A549 (cell line): Measurements from ENCODE around the gene MGAT5B. TPM values are rescaled to one million over a fixed set of nuclear protein-coding genes. Genes with fewer than 3 reads are reported as not detected.

ENCODE experiments used
- ATAC-seq, 2 experiments: fragments of 200-7000 bp in 1 of 2; fragments of >200 bp in 1 of 2; cut with Nextera tagmentation in 1 of 2; cut with Tn5 transposase in 1 of 2; 3 replicates each; pipeline versions ENCODE4 v1.8.0 to v1.9.1; 2018 to 2020; ENCODE audit warnings: mild to moderate bottlenecking in 1 of 2, moderate library complexity in 1 of 2
- CTCF ChIA-PET: fragments of 300-600 bp; sonication (Branson Sonifier 250); formaldehyde crosslinking; extraction: SDS; loops from one replicate; lab custom pipeline; 2021; ENCODE audit warnings: antibody characterized with exemption, inconsistent platforms; lab: Yijun Ruan, JAX
- POLR2A ChIA-PET: fragments of 350-600 bp; formaldehyde crosslinking; extraction: SDS; loops from one replicate; lab custom pipeline; 2021; ENCODE audit warnings: antibody characterized with exemption, inconsistent platforms; lab: Yijun Ruan, JAX
- DNase-seq, 2 experiments: peaks; one replicate each; pipeline versions ENCODE4 v3.0.0 to v3.0.0-alpha.2; 2011 to 2016; ENCODE audit warnings: low read depth in 1 of 2, low spot score in 1 of 2
- FAIRE-seq: peaks from 2 replicates; lab custom pipeline; 2011; peaks lifted over from hg19 to GRCh38; lab: Jason Lieb, UNC
- H3K27ac ChIP-seq, 2 experiments: fragments of >200 bp; sonication (Bioruptor Twin); formaldehyde crosslinking; 3 replicates each; pipeline ENCODE4 v1.5.1; 2016 to 2017
- H3K4me1 ChIP-seq: fragments of >200 bp; sonication (Bioruptor Twin); formaldehyde crosslinking; 3 replicates; pipeline ENCODE4 v1.6.1; 2016
- H3K4me2 ChIP-seq: fragments of >200 bp; sonication (Bioruptor Twin); formaldehyde crosslinking; 3 replicates; pipeline ENCODE4 v1.6.1; 2016
- H3K4me3 ChIP-seq: fragments of >200 bp; sonication (Bioruptor Twin); formaldehyde crosslinking; 3 replicates; pipeline ENCODE4 v1.5.1; 2016
- H3K9me3 ChIP-seq: fragments of >200 bp; sonication (Bioruptor Twin); formaldehyde crosslinking; 3 replicates; pipeline ENCODE4 v1.6.1; 2016
- BCL3 ChIP-seq: fragments of >200 bp; sonication (Bioruptor Twin); formaldehyde crosslinking; IDR thresholded peaks from 3 replicates; pipeline ENCODE4 v1.6.1; 2016
- CEBPB ChIP-seq, 2 experiments: fragments of >200 bp in 1 of 2; sonication (Bioruptor Twin) in 1 of 2; formaldehyde crosslinking in 1 of 2; IDR thresholded peaks; 2 replicates each; pipeline ENCODE4 v1.6.1; 2012 to 2016
- CHD2 ChIP-seq: fragments of 150-350 bp; IDR thresholded peaks from 2 replicates; pipeline ENCODE4 v1.6.1; 2014; ENCODE audit warnings: low read length; ENCODE audit not compliant: partially characterized antibody
- CTCF ChIP-seq: fragments of >200 bp; sonication (Bioruptor Twin); formaldehyde crosslinking; IDR thresholded peaks from 3 replicates; pipeline ENCODE4 v1.5.1; 2016
- ELK1 ChIP-seq: fragments of 150-350 bp; IDR thresholded peaks from 2 replicates; pipeline ENCODE4 v1.6.1; 2014; ENCODE audit warnings: low read depth, mild to moderate bottlenecking, low read length
- FOSL2 ChIP-seq, 2 experiments: fragments of 450-650 bp in 1 of 2; fragments of >200 bp in 1 of 2; sonication (Bioruptor Twin) in 1 of 2; formaldehyde crosslinking; IDR thresholded peaks; 2 replicates each; pipeline versions ENCODE4 v1.5.0 to v1.6.1; 2016 to 2020; ENCODE audit warnings: mild to moderate bottlenecking in 1 of 2, moderate library complexity in 1 of 2
- GATA3 ChIP-seq: IDR thresholded peaks from 2 replicates; pipeline ENCODE4 v1.6.1; 2012; ENCODE audit warnings: borderline replicate concordance
- HOXB13 ChIP-seq: fragments of 250-450 bp; sonication (Bioruptor Pico); IDR thresholded peaks from 2 replicates; pipeline ENCODE4 v1.5.0; 2020; ENCODE audit warnings: low read depth, mild to moderate bottlenecking, moderate library complexity
- NFE2L2 ChIP-seq: fragments of 150-350 bp; conservative IDR thresholded peaks from 2 replicates; pipeline ENCODE4 v1.6.1; 2014; ENCODE audit warnings: low read length
- POLR2A ChIP-seq: IDR thresholded peaks from 2 replicates; pipeline ENCODE4 v1.6.1; 2012; ENCODE audit warnings: mild to moderate bottlenecking, low read length
- RAD21 ChIP-seq, 2 experiments: fragments of >200 bp in 1 of 2; sonication (Bioruptor Twin) in 1 of 2; formaldehyde crosslinking in 1 of 2; IDR thresholded peaks in 1 of 2; conservative IDR thresholded peaks in 1 of 2; 2 replicates in 1 of 2; 3 replicates in 1 of 2; pipeline ENCODE4 v1.6.1; 2012 to 2018; ENCODE audit warnings: inconsistent platforms in 1 of 2
- RARB ChIP-seq: fragments of 250-450 bp; sonication (Bioruptor Pico); IDR thresholded peaks from 2 replicates; pipeline ENCODE4 v1.8.0; 2021; ENCODE audit warnings: mild to moderate bottlenecking, moderate library complexity
- RFX5 ChIP-seq: fragments of 450-650 bp; IDR thresholded peaks from 2 replicates; pipeline ENCODE4 v1.7.1; 2014; ENCODE audit warnings: antibody characterized with exemption, mild to moderate bottlenecking, moderate library complexity
- ZNF302 ChIP-seq: fragments of 250-450 bp; sonication (Bioruptor Pico); IDR thresholded peaks from 2 replicates; pipeline ENCODE4 v1.9.0; 2021; ENCODE audit warnings: inconsistent platforms, mild to moderate bottlenecking, moderate library complexity
- ZSCAN20 ChIP-seq: fragments of 250-450 bp; sonication (Bioruptor Pico); IDR thresholded peaks from 2 replicates; pipeline ENCODE4 v1.8.0; 2022; ENCODE audit warnings: mild to moderate bottlenecking, moderate library complexity
- WGBS: methylation state at CpG from one replicate; pipeline ENCODE4 v1.1.6; 2017; ENCODE audit errors: missing lambda C conversion rate; 5-methylcytosine and 5-hydroxymethylcytosine counted together
- polyA plus RNA-seq, 4 experiments: library from polyadenylated mRNA; depleted of rRNA in 3 of 4; stranded (reverse); fragments of >200 nt; fragmentation: RNase III in 1 of 4; extraction: RNeasy Plus Mini Kit Qiagen cat#74134 plus additional on column Dnase treatment in 1 of 4; gene quantifications; 2 replicates in 3 of 4; 3 replicates in 1 of 4; pipeline ENCODE4 v1.2.3, GENCODE V29; 2011 to 2017
- TF ChIP-seq, protein P1 (sequence below): fragments of 450-650 bp; IDR thresholded peaks from 2 replicates; pipeline ENCODE4 v1.6.1; 2014; ENCODE audit warnings: antibody characterized with exemption

MGAT5B gene
- polyA plus RNA-seq, 2 of the 4 experiments (the other 2 are of a cell fraction) = 7.6 to 22.8 TPM

- ChIA-PET CTCF (interaction anchor here (0.7 to 10.9 kb wide), 5 partner anchors 8 to 182 kb away, joined by 3 to 100 read pairs (median 8); partner anchors contain the start of gene MGAT5B), POLR2A (interaction anchor here (1.7 kb wide), 1 partner anchor 13 kb away, joined by 7 read pairs; no protein-coding TSS in a partner anchor)
- WGBS = 76% methylated on average over 16 of the region's 16 CpGs
- Histone ChIP-seq H3K4me2 (no peak overlapping the region), H3K4me3 (no peak overlapping the region), H3K27ac (peak overlapping the region in 1 of 2 experiments; percentile 1; a peak in 1 of 6 replicates), H3K4me1 (no peaks in the 10 kb centered on the region), H3K9me3 (no peaks in the 10 kb centered on the region)
- no peak for FAIRE-seq
- no peak for TF ChIP-seq POLR2A
- no peak for TF ChIP-seq ELK1
- TF ChIP-seq HOXB13 = no peak
- no peak for TF ChIP-seq ZSCAN20 (CRISPR knock-in tag)
- no peak for TF ChIP-seq RFX5
- no peak for TF ChIP-seq RAD21 (conservative IDR thresholded peaks at IDR 0.05 in 1 of 2, IDR thresholded peaks at IDR 0.05 in 1 of 2)
- DNase-seq = no peak
- no peak for ATAC-seq
Measured at GRCh38 chr17:76884995-76885893, 17.0 kb downstream of the MGAT5B start.

- FAIRE-seq = no peak
- no peaks in the 10 kb centered on the region for H3K9me3 ChIP-seq
- no peak overlapping the region for H3K4me3 ChIP-seq
- no peaks in the 10 kb centered on the region for H3K4me1 ChIP-seq
- ChIA-PET POLR2A (no interaction called here), CTCF (interaction anchor here (8.1 to 10.9 kb wide), 2 partner anchors 17 to 171 kb away, joined by 42 to 100 read pairs; partner anchors contain the start of gene MGAT5B)
- no peak for DNase-seq
- no peak for TF ChIP-seq RARB (CRISPR knock-in tag)
- no peak for TF ChIP-seq ZNF302 (CRISPR knock-in tag)
- TF ChIP-seq BCL3 = no peak
- ATAC-seq = no peak
- WGBS = 93% methylated on average over 5 of the region's 5 CpGs
- H3K27ac ChIP-seq = no peak overlapping the region
- no peak overlapping the region for H3K4me2 ChIP-seq
Measured at GRCh38 chr17:76885894-76886290, 17.7 kb downstream of the MGAT5B start.

DNA sequence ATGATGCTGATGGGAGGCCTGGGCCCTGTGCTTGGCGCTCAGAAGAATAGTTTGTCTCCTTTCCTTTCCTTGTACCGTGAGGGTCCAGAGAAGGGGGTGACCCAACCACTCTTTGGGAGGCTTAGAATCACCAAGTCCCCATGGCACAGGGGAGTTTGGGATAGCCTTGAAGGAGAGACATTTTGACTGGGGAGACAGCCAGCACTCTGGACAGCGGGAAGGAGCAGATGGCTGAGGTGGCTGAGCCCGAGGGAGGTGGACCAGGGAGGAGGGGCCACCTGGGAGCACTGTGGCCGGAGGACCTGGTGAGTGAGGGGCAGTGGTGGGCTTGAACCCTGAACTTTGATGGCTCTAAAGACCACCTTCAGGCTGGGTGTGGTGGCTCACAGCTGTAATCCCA, 18.2 kb downstream of the MGAT5B start:
- Histone ChIP-seq H3K27ac (no peak overlapping the region), H3K4me2 (no peak overlapping the region), H3K4me3 (no peak overlapping the region), H3K4me1 (no peaks in the 10 kb centered on the region), H3K9me3 (no peaks in the 10 kb centered on the region)
- DNase-seq = no peak
- no peak for FAIRE-seq
- CTCF ChIA-PET = interaction anchor here (8.1 to 10.9 kb wide), 2 partner anchors 17 to 170 kb away, joined by 42 to 100 read pairs; partner anchors contain the start of gene MGAT5B
- WGBS = 87% methylated on average over 5 of the region's 5 CpGs
- ATAC-seq = no peak
- TF ChIP-seq CHD2 (no peak), ZNF302 (CRISPR knock-in tag) (no peak), ZSCAN20 (CRISPR knock-in tag) (no peak), FOSL2 (IDR thresholded peaks at IDR 0.05) (no peak), FOSL2 (CRISPR knock-in tag; IDR thresholded peaks at IDR 0.05) (no peak), CEBPB (IDR thresholded peaks at IDR 0.05) (no peak), GATA3 (no peak), CTCF (no peak), NFE2L2 (no peak)
- TF ChIP-seq, protein P1, sequence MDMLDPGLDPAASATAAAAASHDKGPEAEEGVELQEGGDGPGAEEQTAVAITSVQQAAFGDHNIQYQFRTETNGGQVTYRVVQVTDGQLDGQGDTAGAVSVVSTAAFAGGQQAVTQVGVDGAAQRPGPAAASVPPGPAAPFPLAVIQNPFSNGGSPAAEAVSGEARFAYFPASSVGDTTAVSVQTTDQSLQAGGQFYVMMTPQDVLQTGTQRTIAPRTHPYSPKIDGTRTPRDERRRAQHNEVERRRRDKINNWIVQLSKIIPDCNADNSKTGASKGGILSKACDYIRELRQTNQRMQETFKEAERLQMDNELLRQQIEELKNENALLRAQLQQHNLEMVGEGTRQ = no peak
- POLR2A ChIA-PET = no interaction called here
